HL-60 (cell line): ENCODE measurements around the gene FGD3.

Experiments used
- DNase-seq, 2 experiments: peaks; one replicate each; pipeline ENCODE4 v3.0.0-alpha.2; 2010 to 2020; ENCODE audit warnings: low read depth in 1 of 2, low spot score in 1 of 2
- H3K27ac ChIP-seq: fragments of 250-450 bp; sonication (Bioruptor Pico); replicated peaks from 2 replicates; pipeline ENCODE4 v1.5.1; 2020; ENCODE audit warnings: mild to moderate bottlenecking, moderate library complexity
- H3K27me3 ChIP-seq: fragments of 250-450 bp; sonication (Bioruptor Pico); 2 replicates; pipeline ENCODE4 v1.5.1; 2021; ENCODE audit warnings: mild to moderate bottlenecking, moderate library complexity; ENCODE audit not compliant: insufficient read depth, poor library complexity, severe bottlenecking
- H3K4me3 ChIP-seq: replicated peaks from 2 replicates; pipeline ENCODE4 v1.5.1; 2011; ENCODE audit warnings: mild to moderate bottlenecking, control low read depth, low read length; ENCODE audit not compliant: insufficient read depth
- GABPA ChIP-seq: IDR thresholded peaks from 2 replicates; pipeline ENCODE4 v1.6.1; 2012; ENCODE audit warnings: low read depth
- POLR2AphosphoS5 ChIP-seq: IDR thresholded peaks from 2 replicates; pipeline ENCODE4 v1.6.1; 2012; ENCODE audit warnings: low read depth
- SPI1 ChIP-seq: IDR thresholded peaks from 2 replicates; pipeline ENCODE4 v1.6.1; 2012; ENCODE audit warnings: low read depth, mild to moderate bottlenecking, borderline replicate concordance
- TF ChIP-seq, protein P1 (sequence below): IDR thresholded peaks from one replicate; pipeline ENCODE4 v1.5.1; 2011; ENCODE audit warnings: low read length, control low read depth, inconsistent platforms; ENCODE audit not compliant: insufficient read depth
- TF ChIP-seq, protein P2 (sequence below): IDR thresholded peaks from 2 replicates; pipeline ENCODE4 v1.6.1; 2012; ENCODE audit warnings: low read depth; ENCODE audit not compliant: insufficient replicate concordance

Gene FGD3

DNA sequence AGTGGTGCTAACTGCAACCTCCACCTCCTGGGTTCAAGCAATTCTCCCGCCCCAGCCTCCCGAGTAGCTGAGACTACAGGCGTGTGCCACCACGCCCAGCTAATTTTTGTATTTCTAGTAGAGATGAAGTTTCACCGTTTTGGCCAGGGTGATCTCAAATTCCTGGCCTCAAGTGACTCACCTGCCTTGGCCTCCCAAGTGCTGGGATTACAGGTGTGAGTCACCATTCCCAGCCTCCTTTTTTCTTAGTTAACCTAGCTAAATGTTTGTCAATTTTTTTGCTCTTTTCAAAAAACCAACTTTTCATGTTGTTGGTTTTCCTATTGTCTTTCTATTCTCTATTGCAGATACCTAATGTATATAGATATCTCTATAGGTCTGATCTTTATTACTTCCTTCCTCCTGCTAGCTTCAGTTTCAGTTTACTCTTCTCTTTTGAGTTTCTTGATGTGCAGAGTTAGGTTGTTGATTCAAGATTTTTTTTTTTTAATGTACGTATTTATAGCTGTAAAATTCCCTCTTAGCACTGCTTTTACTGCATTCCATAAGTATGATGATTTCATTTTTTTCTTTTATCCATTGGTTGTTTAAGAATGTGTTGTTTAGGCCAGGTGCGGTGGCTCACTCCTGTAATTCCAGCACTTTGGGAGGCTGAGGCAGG is 32.9 kb downstream of the FGD3 start:
- no peak overlapping the region for H3K27ac ChIP-seq
- no peak for DNase-seq
- no peaks in the 10 kb centered on the region for H3K27me3 ChIP-seq
- TF ChIP-seq SPI1 (no peak), GABPA (no peak), POLR2AphosphoS5 (no peak)
- TF ChIP-seq, protein P1, sequence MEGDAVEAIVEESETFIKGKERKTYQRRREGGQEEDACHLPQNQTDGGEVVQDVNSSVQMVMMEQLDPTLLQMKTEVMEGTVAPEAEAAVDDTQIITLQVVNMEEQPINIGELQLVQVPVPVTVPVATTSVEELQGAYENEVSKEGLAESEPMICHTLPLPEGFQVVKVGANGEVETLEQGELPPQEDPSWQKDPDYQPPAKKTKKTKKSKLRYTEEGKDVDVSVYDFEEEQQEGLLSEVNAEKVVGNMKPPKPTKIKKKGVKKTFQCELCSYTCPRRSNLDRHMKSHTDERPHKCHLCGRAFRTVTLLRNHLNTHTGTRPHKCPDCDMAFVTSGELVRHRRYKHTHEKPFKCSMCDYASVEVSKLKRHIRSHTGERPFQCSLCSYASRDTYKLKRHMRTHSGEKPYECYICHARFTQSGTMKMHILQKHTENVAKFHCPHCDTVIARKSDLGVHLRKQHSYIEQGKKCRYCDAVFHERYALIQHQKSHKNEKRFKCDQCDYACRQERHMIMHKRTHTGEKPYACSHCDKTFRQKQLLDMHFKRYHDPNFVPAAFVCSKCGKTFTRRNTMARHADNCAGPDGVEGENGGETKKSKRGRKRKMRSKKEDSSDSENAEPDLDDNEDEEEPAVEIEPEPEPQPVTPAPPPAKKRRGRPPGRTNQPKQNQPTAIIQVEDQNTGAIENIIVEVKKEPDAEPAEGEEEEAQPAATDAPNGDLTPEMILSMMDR, result no peak
- TF ChIP-seq, protein P2, sequence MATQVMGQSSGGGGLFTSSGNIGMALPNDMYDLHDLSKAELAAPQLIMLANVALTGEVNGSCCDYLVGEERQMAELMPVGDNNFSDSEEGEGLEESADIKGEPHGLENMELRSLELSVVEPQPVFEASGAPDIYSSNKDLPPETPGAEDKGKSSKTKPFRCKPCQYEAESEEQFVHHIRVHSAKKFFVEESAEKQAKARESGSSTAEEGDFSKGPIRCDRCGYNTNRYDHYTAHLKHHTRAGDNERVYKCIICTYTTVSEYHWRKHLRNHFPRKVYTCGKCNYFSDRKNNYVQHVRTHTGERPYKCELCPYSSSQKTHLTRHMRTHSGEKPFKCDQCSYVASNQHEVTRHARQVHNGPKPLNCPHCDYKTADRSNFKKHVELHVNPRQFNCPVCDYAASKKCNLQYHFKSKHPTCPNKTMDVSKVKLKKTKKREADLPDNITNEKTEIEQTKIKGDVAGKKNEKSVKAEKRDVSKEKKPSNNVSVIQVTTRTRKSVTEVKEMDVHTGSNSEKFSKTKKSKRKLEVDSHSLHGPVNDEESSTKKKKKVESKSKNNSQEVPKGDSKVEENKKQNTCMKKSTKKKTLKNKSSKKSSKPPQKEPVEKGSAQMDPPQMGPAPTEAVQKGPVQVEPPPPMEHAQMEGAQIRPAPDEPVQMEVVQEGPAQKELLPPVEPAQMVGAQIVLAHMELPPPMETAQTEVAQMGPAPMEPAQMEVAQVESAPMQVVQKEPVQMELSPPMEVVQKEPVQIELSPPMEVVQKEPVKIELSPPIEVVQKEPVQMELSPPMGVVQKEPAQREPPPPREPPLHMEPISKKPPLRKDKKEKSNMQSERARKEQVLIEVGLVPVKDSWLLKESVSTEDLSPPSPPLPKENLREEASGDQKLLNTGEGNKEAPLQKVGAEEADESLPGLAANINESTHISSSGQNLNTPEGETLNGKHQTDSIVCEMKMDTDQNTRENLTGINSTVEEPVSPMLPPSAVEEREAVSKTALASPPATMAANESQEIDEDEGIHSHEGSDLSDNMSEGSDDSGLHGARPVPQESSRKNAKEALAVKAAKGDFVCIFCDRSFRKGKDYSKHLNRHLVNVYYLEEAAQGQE, result no peak
- H3K4me3 ChIP-seq, result no peak overlapping the region

DNA sequence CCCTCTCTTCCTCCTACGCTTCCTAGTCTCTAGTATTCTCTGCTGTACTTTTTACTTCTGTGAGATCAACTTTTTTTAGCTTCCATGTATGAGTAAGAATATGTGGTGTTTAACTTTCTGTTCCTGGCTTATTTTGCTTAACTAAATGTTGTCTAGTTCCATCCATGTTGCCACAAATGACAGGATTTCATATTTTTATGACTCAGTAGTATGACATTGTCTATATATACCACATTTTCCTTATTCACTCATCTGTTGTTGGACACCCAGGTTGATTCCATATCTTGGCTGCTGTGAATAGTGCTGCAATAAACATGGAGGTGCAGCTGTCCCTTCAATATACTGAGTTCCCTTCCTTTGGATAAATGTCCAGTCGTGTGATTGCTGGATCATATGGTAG is 34.8 kb downstream of the FGD3 start:
- H3K27me3 ChIP-seq, result no peaks in the 10 kb centered on the region
- no peak overlapping the region for H3K4me3 ChIP-seq
- H3K27ac ChIP-seq, result no peak overlapping the region
- no peak for DNase-seq
- TF ChIP-seq, protein P2, result no peak
- TF ChIP-seq GABPA (no peak), POLR2AphosphoS5 (no peak), SPI1 (no peak)
- TF ChIP-seq, protein P1, result no peak

DNA sequence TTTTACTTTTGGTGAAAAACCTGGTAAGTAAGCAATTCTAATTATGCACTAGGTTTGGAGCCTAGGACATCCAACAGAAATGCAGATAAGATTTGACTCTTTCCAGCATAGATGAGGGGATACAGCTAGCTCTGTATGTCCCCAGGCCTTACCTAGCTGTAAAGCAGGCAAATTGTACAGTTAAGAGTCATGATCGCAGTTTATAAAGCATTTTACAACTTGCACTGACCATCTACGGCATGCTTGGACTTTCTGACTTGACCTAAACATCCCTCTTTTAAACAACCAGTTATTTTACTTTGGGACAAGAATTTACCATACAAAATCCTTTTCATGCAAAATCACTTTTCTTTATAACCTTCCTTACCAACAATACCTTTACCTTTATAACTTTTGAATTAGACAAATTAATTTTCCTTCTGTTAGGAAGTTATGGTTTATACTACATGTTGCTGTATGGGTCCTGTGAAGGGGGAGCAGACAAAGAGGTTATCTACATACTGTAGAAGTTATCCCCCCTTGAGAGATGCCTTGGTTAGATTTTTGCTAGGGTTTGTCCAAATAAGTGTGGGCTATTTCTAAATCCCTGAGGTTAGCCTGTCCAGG is 36.8 kb downstream of the FGD3 start:
- TF ChIP-seq SPI1 (no peak), POLR2AphosphoS5 (no peak), GABPA (no peak)
- TF ChIP-seq, protein P2, result no peak
- TF ChIP-seq, protein P1, result no peak
- Histone ChIP-seq H3K27ac (no peak overlapping the region), H3K27me3 (no peaks in the 10 kb centered on the region), H3K4me3 (no peak overlapping the region)
- no peak for DNase-seq
